SK-N-SH (cell line): ENCODE results near the gene KRT75. TPM values are rescaled to one million over a fixed set of nuclear protein-coding genes. Genes with fewer than 3 reads are reported as not detected.
A peak's percentile ranks its signal among the peaks of the same experiment; 100 is the strongest.

Source experiments
- CTCF ChIA-PET: fragments of 300-600, 350-600 bp; formaldehyde crosslinking; extraction: SDS; loops from one replicate; lab custom pipeline; 2021; lab: Yijun Ruan, JAX
- POLR2A ChIA-PET: fragments of 350-600 bp; sonication (Branson Sonifier 250); formaldehyde crosslinking; extraction: SDS; loops from one replicate; lab custom pipeline; 2020; ENCODE audit warnings: antibody characterized with exemption, inconsistent platforms; lab: Yijun Ruan, JAX
- DNase-seq: peaks from one replicate; pipeline ENCODE4 v3.0.0; 2012
- H2AFZ ChIP-seq: fragments of 200-600 bp; sonication (generic); 2 replicates; pipeline ENCODE4 v1.8.1; 2016; ENCODE audit warnings: antibody characterized with exemption, mild to moderate bottlenecking, low read depth
- H3F3A ChIP-seq: fragments of 200-600 bp; sonication (generic); replicated peaks from 2 replicates; pipeline ENCODE3; 2016; ENCODE audit warnings: antibody characterized with exemption, mild to moderate bottlenecking; ENCODE audit not compliant: insufficient read depth
- H3K27ac ChIP-seq, 2 experiments: fragments of 200-500 bp in 1 of 2; fragments of 200-600 bp in 1 of 2; sonication (Bioruptor generic) in 1 of 2; sonication (generic), shearing (Covaris generic) in 1 of 2; 2 replicates each; pipeline versions ENCODE4 v1.5.1 to v1.6.1; 2014 to 2016; ENCODE audit warnings: low read depth in 2 of 2, inconsistent platforms in 1 of 2, low read length in 1 of 2, mild to moderate bottlenecking in 1 of 2, mixed read lengths in 1 of 2
- H3K27me3 ChIP-seq: fragments of 200-600 bp; sonication (generic), shearing (Covaris generic); 2 replicates; pipeline ENCODE4 v1.6.1; 2016; ENCODE audit warnings: mixed run types; ENCODE audit not compliant: insufficient read depth
- H3K36me3 ChIP-seq, 2 experiments: fragments of 200-500 bp in 1 of 2; fragments of 200-600 bp in 1 of 2; sonication (Bioruptor generic) in 1 of 2; sonication (generic) in 1 of 2; replicated peaks in 1 of 2; 2 replicates each; pipeline versions ENCODE3 to v1.5.1; 2014 to 2016; ENCODE audit warnings: low read length in 1 of 2, mild to moderate bottlenecking in 1 of 2; ENCODE audit not compliant: insufficient read depth in 2 of 2, control insufficient read depth in 1 of 2
- H3K4me1 ChIP-seq, 2 experiments: fragments of 200-500 bp in 1 of 2; fragments of 200-600 bp in 1 of 2; sonication (Bioruptor generic) in 1 of 2; sonication (generic), shearing (Covaris generic) in 1 of 2; 2 replicates each; pipeline versions ENCODE4 v1.5.1 to v1.6.1; 2014 to 2016; ENCODE audit warnings: low read depth in 1 of 2, low read length in 1 of 2, mixed run types in 1 of 2; ENCODE audit not compliant: insufficient read depth in 2 of 2, control insufficient read depth in 1 of 2
- H3K4me2 ChIP-seq: fragments of 200-600 bp; sonication (generic), shearing (Covaris generic); 2 replicates; pipeline ENCODE4 v1.6.1; 2017; ENCODE audit warnings: mixed run types
- H3K4me3 ChIP-seq, 2 experiments: fragments of 200-500 bp in 1 of 2; fragments of 200-600 bp in 1 of 2; sonication (Bioruptor generic) in 1 of 2; sonication (generic), shearing (Covaris generic) in 1 of 2; 2 replicates each; pipeline versions ENCODE4 v1.5.1 to v1.8.1; 2014 to 2016; ENCODE audit warnings: low read depth in 2 of 2, inconsistent platforms in 1 of 2, low read length in 1 of 2, mild to moderate bottlenecking in 1 of 2, mixed read lengths in 1 of 2, moderate library complexity in 1 of 2
- H3K79me2 ChIP-seq: fragments of 200-600 bp; sonication (generic); 2 replicates; pipeline ENCODE4 v1.8.1; 2017; ENCODE audit warnings: mild to moderate bottlenecking; ENCODE audit not compliant: insufficient read depth
- H3K9ac ChIP-seq: fragments of 200-600 bp; sonication (generic); 2 replicates; pipeline ENCODE4 v1.6.1; 2017; ENCODE audit warnings: mixed run types
- H3K9me2 ChIP-seq: fragments of 200-600 bp; sonication (generic); 2 replicates; pipeline ENCODE4 v1.6.1; 2017; ENCODE audit warnings: mixed run types
- H3K9me3 ChIP-seq: fragments of 200-600 bp; sonication (generic); 2 replicates; pipeline ENCODE4 v1.6.1; 2017; ENCODE audit warnings: mixed run types, mild to moderate bottlenecking, moderate library complexity
- H4K20me1 ChIP-seq: fragments of 200-600 bp; sonication (generic); 2 replicates; pipeline ENCODE4 v1.6.1; 2017; ENCODE audit warnings: mild to moderate bottlenecking, mixed run types; ENCODE audit not compliant: insufficient read depth
- CHD2 ChIP-seq: fragments of 150-350 bp; IDR thresholded peaks from 2 replicates; pipeline ENCODE4 v1.6.1; 2018; ENCODE audit warnings: low read length; ENCODE audit not compliant: partially characterized antibody
- FOXJ3 ChIP-seq: sonication (generic); formaldehyde crosslinking; IDR thresholded peaks from 2 replicates; pipeline ENCODE4 v1.5.1; 2020; ENCODE audit warnings: mild to moderate bottlenecking, missing genetic modification reagents
- GATA2 ChIP-seq: sonication (generic); formaldehyde crosslinking; IDR thresholded peaks from 2 replicates; pipeline ENCODE4 v1.5.0; 2020; ENCODE audit warnings: mild to moderate bottlenecking, missing genetic modification reagents
- MAX ChIP-seq: IDR thresholded peaks from 2 replicates; pipeline ENCODE4 v1.4.0; 2012; ENCODE audit warnings: low read depth
- MEF2A ChIP-seq: IDR thresholded peaks from 2 replicates; pipeline ENCODE4 v1.4.0; 2012; ENCODE audit warnings: low read depth, borderline replicate concordance
- MXI1 ChIP-seq: IDR thresholded peaks from 2 replicates; pipeline ENCODE4 v1.6.1; 2012; ENCODE audit warnings: mild to moderate bottlenecking, low read depth, low read length, improper control_type of control experiment
- NFIC ChIP-seq: IDR thresholded peaks from 2 replicates; pipeline ENCODE4 v1.4.0; 2012; ENCODE audit warnings: borderline replicate concordance
- NRF1 ChIP-seq: IDR thresholded peaks from 2 replicates; pipeline ENCODE4 v1.6.1; 2012; ENCODE audit warnings: low read depth, mild to moderate bottlenecking, low read length
- TCF12 ChIP-seq: IDR thresholded peaks from 2 replicates; pipeline ENCODE4 v1.4.0; 2012
- YY1 ChIP-seq: IDR thresholded peaks from 2 replicates; pipeline ENCODE4 v1.4.0; 2012; ENCODE audit warnings: low read depth, mild to moderate bottlenecking
- WGBS: methylation state at CpG from one replicate; pipeline ENCODE4 v1.1.6; 2017; ENCODE audit warnings: low lambda C conversion rate; 5-methylcytosine and 5-hydroxymethylcytosine counted together
- polyA plus RNA-seq, 3 experiments: library from polyadenylated mRNA; depleted of rRNA; stranded (reverse); fragments of >200 nt; gene quantifications; 2 replicates each; pipeline ENCODE4 v1.2.3, GENCODE V29; 2012
- TF ChIP-seq, protein P1 (sequence below): fragments of 150-350 bp; IDR thresholded peaks from 2 replicates; pipeline ENCODE4 v1.6.1; 2017; ENCODE audit warnings: antibody characterized with exemption, low read length, low read depth, borderline replicate concordance

The KRT75 gene
- polyA plus RNA-seq, 1 of the 3 experiments (the other 2 are of a cell fraction) = not detected

DNA sequence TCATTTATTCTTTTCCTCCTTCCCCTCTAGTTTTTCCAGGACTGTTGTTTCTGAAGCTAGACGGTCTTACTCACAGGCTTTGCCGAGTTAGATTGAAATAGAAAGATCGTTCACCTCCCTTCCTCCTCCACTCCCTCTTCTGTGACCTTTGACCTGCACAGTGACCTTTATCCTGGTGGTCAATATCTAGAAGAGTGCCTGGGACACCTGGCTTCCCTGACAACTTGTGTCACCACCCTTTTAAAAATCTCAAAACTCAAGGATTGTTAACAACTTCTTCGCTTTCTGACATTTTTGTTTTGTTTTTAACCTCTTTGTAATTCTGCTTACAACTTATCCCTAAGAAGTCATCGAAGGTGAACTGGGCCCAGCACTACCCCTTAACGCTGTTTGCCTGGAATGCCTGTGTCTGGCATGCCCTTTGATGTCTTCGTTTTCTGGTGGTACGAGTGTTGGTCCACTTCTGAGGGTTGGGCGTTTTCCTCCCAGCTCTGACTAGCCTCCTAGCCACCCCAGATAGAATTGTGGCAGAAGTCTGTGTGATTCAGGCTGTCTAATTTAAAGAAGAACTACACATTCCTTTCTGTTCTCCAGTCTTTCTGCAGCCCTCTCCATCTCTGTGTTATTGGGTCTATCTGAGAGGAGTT lies 2.8 kb upstream of the KRT75 start:
- H3K9me3 ChIP-seq = no peaks in the 10 kb centered on the region
- CTCF ChIA-PET = no interaction called here
- H3F3A ChIP-seq = peaks cover 17% of the 10 kb centered on the region
- no peak for DNase-seq
- H3K79me2 ChIP-seq = no peaks in the 10 kb centered on the region
- WGBS = 34% methylated on average over 9 of the region's 9 CpGs
- H3K4me2 ChIP-seq = no peak overlapping the region
- peaks cover 0 to 19% of the 10 kb centered on the region in 2 experiments; a peak in 2 of 4 replicates for H3K4me1 ChIP-seq
- no peaks in the 10 kb centered on the region for H4K20me1 ChIP-seq
- H2AFZ ChIP-seq = peak overlapping the region; percentile 18; the same call in 1 of the 2 replicates
- POLR2A ChIA-PET = no interaction called here
- H3K9ac ChIP-seq = no peak overlapping the region
- H3K9me2 ChIP-seq = no peaks in the 10 kb centered on the region
- H3K27ac ChIP-seq = no peak overlapping the region
- no peak overlapping the region for H3K4me3 ChIP-seq
- TF ChIP-seq MAX = no peak
- peaks cover 18% of the 10 kb centered on the region; the same call in 1 of the 2 replicates for H3K27me3 ChIP-seq
- H3K36me3 ChIP-seq = no peaks in the 10 kb centered on the region

GRCh38 chr12:52436000-52436827 lies 2.0 kb upstream of the KRT75 start:
- Histone ChIP-seq H3K4me2 (peak overlapping the region; percentile 4; the same call in 1 of the 2 replicates), H3K79me2 (no peaks in the 10 kb centered on the region), H3K9me3 (no peaks in the 10 kb centered on the region), H3K27me3 (peaks cover 25% of the 10 kb centered on the region; the same call in 1 of the 2 replicates), H3K36me3 (no peaks in the 10 kb centered on the region), H4K20me1 (no peaks in the 10 kb centered on the region), H3K4me1 (peaks cover 0 to 12% of the 10 kb centered on the region in 2 experiments; a peak in 2 of 4 replicates)
- ChIA-PET POLR2A (interaction anchor here (0.6 kb wide), 1 partner anchor 107 kb away, joined by 4 read pairs; no protein-coding TSS in a partner anchor), CTCF (no interaction called here)
- TF ChIP-seq NFIC = no peak
- TF ChIP-seq, all 33 proteins: peak for 0
- no peak for DNase-seq
- no peaks in the 10 kb centered on the region for H3K9me2 ChIP-seq
- H3K27ac ChIP-seq = no peak overlapping the region
- WGBS = 33% methylated on average over 8 of the region's 9 CpGs
- peaks cover 10% of the 10 kb centered on the region for H3F3A ChIP-seq
- H2AFZ ChIP-seq = no peak overlapping the region; the same call in 1 of the 2 replicates
- H3K4me3 ChIP-seq = no peak overlapping the region
- H3K9ac ChIP-seq = no peak overlapping the region

- ChIA-PET POLR2A (interaction anchor here (0.6 kb wide), 1 partner anchor 106 kb away, joined by 4 read pairs; no protein-coding TSS in a partner anchor), CTCF (interaction anchor here (0.9 kb wide), 1 partner anchor 430 kb away, joined by 3 read pairs; no protein-coding TSS in a partner anchor)
- no peaks in the 10 kb centered on the region for H3K79me2 ChIP-seq
- no peak overlapping the region for H2AFZ ChIP-seq
- H3K9ac ChIP-seq = no peak overlapping the region
- TF ChIP-seq CHD2 (no peak), FOXJ3 (CRISPR knock-in tag) (no peak), MEF2A (no peak), NRF1 (no peak), MXI1 (no peak), NFIC (no peak), YY1 (no peak), GATA2 (CRISPR knock-in tag) (no peak), TCF12 (no peak)
- TF ChIP-seq, protein P1, sequence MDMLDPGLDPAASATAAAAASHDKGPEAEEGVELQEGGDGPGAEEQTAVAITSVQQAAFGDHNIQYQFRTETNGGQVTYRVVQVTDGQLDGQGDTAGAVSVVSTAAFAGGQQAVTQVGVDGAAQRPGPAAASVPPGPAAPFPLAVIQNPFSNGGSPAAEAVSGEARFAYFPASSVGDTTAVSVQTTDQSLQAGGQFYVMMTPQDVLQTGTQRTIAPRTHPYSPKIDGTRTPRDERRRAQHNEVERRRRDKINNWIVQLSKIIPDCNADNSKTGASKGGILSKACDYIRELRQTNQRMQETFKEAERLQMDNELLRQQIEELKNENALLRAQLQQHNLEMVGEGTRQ = no peak
- H3K27ac ChIP-seq = 0 out of 4 replicates have a peak overlapping the region, but pooled peaks of 1 of the 2 experiments have one; percentile 15
- peaks cover 31% of the 10 kb centered on the region; the same call in 1 of the 2 replicates for H3K27me3 ChIP-seq
- H3F3A ChIP-seq = peaks cover 6% of the 10 kb centered on the region
- no peaks in the 10 kb centered on the region for H4K20me1 ChIP-seq
- peak overlapping the region; percentile 4; the same call in 1 of the 2 replicates for H3K4me2 ChIP-seq
- H3K4me3 ChIP-seq = no peak overlapping the region
- no peaks in the 10 kb centered on the region for H3K9me2 ChIP-seq
- no peak for DNase-seq
- no peaks in the 10 kb centered on the region for H3K9me3 ChIP-seq
- H3K4me1 ChIP-seq = peaks cover 0 to 9% of the 10 kb centered on the region in 2 experiments; a peak in 1 of 4 replicates
- H3K36me3 ChIP-seq = no peaks in the 10 kb centered on the region
- 65% methylated on average over 6 of the region's 6 CpGs for WGBS
Measured at GRCh38 chr12:52435659-52435999, 1.5 kb upstream of the KRT75 start.
